Duodenal mucosa (tissue), 2 donors: Measurements from ENCODE around the gene COPG2.
A peak's percentile ranks its signal among the peaks of the same experiment; 100 is the strongest.
"Not testable (repeated sequence)": the region's sequence is repeated elsewhere in the genome, so short reads cannot be mapped to it uniquely, and the experiment has no call there.

Experiments
- H3K27ac ChIP-seq: one replicate; pipeline ENCODE4 v1.7.0; 2013; ENCODE audit warnings: low read depth, low read length
- H3K27me3 ChIP-seq, 2 donors: one replicate each; pipeline ENCODE4 v1.7.0; 2013; ENCODE audit warnings: low read length in 2 of 2, control low read depth in 1 of 2; ENCODE audit not compliant: insufficient read depth in 2 of 2, control insufficient read depth in 1 of 2
- H3K36me3 ChIP-seq, 2 donors: one replicate each; pipeline ENCODE4 v1.7.0; 2013; ENCODE audit warnings: low read length in 2 of 2, control low read depth in 1 of 2; ENCODE audit not compliant: insufficient read depth in 2 of 2, control insufficient read depth in 1 of 2
- H3K4me1 ChIP-seq, 2 donors: one replicate each; pipeline ENCODE4 v1.7.0; 2013; ENCODE audit warnings: low read length in 2 of 2, control low read depth in 1 of 2; ENCODE audit not compliant: insufficient read depth in 2 of 2, control insufficient read depth in 1 of 2
- H3K4me3 ChIP-seq, 2 donors: one replicate each; pipeline ENCODE4 v1.7.0; 2013; ENCODE audit warnings: low read length in 2 of 2, low read depth in 1 of 2
- H3K9ac ChIP-seq, 2 donors: one replicate each; pipeline ENCODE4 v1.7.0; 2013; ENCODE audit warnings: low read length in 2 of 2, low read depth in 1 of 2
- H3K9me3 ChIP-seq, 2 donors: one replicate each; pipeline ENCODE4 v1.7.0; 2013; ENCODE audit warnings: low read length in 2 of 2, control low read depth in 1 of 2; ENCODE audit not compliant: control insufficient read depth in 1 of 2

COPG2 gene

GRCh38 chr7:130695840-130696239 is 27.3 kb upstream of the COPG2 start:
- H3K27me3 ChIP-seq: no peaks in the 10 kb centered on the region
- no peak overlapping the region for H3K9ac ChIP-seq
- H3K4me1 ChIP-seq: no peaks in the 10 kb centered on the region
- H3K4me3 ChIP-seq: no peak overlapping the region
- H3K9me3 ChIP-seq: no peaks in the 10 kb centered on the region
- no peak overlapping the region for H3K27ac ChIP-seq
- H3K36me3 ChIP-seq: no peaks in the 10 kb centered on the region

DNA sequence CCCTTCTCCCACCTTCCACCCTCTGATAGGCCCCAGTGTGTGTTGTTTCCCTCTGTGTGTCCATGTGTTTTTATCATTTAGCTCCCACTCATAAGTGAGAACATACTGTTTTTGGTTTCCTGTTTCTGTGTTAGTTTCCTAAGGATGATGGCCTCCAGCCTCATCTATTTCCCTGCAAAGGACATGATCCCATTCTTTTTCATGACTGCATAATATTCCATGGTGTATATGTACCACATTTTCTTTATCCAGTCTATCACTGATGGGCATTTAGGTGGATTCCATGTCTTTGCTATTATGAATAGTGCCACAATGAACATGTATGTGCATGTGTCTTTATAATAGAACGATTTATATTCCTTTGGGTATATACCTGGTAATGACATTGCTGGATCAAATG is 23.8 kb upstream of the COPG2 start:
- not testable (repeated sequence) for H3K9ac ChIP-seq, H3K9me3 ChIP-seq, H3K27me3 ChIP-seq, H3K36me3 ChIP-seq, H3K27ac ChIP-seq, H3K4me1 ChIP-seq, H3K4me3 ChIP-seq

DNA sequence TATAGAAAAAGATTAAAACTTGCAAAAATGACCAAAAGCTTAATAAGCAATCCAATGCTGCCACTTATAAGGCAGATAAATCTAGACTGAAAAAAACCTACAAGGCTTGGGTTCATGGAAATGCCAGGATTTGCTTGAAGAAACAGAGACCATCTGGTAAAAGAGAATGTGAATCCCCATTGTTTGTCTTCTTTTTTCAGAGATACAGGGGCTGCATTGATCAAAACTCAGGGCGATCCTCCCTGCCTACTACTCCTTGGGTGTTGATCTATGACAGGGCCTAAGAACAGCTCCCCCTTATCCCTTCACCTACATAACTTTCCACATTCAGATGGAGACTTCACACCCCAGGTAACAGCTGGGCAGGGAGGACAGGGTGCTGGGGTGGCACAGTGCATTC is 21.1 kb upstream of the COPG2 start:
- H3K27me3 ChIP-seq: no peaks in the 10 kb centered on the region
- no peak overlapping the region for H3K4me3 ChIP-seq
- H3K9ac ChIP-seq: no peak overlapping the region
- H3K4me1 ChIP-seq: no peaks in the 10 kb centered on the region
- no peak overlapping the region for H3K27ac ChIP-seq
- H3K9me3 ChIP-seq: no peaks in the 10 kb centered on the region
- H3K36me3 ChIP-seq: no peaks in the 10 kb centered on the region

DNA sequence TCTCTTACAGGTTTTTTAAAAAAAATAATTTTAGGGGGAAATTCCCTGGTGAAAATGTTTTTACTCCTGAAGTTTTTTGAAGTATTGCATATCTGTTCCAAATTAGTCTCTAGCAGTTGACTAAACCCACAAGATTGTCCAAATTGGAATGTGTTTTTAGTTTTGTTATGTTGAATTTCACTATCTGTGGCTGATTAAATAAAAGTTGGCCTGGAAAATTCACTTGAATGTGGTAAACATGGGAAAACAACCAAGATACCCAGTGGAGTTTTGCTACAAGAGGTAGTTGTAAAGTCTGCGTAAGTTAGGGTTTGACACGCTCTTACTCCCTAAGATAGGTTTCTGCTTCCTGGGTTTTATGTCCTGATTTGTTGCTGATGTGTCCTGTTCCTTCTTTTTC is 14.5 kb upstream of the COPG2 start:
- Histone ChIP-seq H3K27ac (no peak overlapping the region), H3K9me3 (no peaks in the 10 kb centered on the region), H3K4me1 (no peaks in the 10 kb centered on the region), H3K27me3 (no peaks in the 10 kb centered on the region), H3K36me3 (no peaks in the 10 kb centered on the region), H3K4me3 (no peak overlapping the region), H3K9ac (no peak overlapping the region)

DNA sequence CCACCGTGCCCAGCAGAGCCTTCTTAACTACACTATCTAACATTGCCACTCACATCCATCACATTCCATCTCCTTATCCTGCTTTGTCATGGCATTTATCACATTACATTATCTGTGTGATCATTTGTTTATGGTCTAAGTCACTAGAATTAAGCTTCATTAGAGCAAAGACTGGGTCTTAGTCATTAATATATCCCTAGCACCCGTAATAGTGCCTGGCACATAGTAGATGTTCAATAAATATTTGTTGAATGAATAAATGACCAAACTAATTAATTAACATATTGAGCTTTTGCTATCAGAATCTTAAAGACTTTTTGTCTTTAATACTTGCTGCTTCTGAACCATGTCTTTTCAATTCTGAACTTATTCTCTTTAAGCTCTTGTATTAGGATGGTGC is 5.9 kb upstream of the COPG2 start:
- no peaks in the 10 kb centered on the region for H3K36me3 ChIP-seq
- no peak overlapping the region for H3K27ac ChIP-seq
- no peaks in the 10 kb centered on the region for H3K4me1 ChIP-seq
- no peaks in the 10 kb centered on the region for H3K9me3 ChIP-seq
- H3K9ac ChIP-seq: no peak overlapping the region
- peaks cover 0 to 3% of the 10 kb centered on the region in 2 donors for H3K27me3 ChIP-seq
- no peak overlapping the region for H3K4me3 ChIP-seq

GRCh38 chr7:130673066-130673465 is 4.5 kb upstream of the COPG2 start:
- Histone ChIP-seq H3K36me3 (no peaks in the 10 kb centered on the region), H3K4me3 (no peak overlapping the region), H3K9me3 (no peaks in the 10 kb centered on the region), H3K9ac (no peak overlapping the region), H3K27me3 (peaks cover 0 to 3% of the 10 kb centered on the region in 2 donors), H3K4me1 (peaks cover 0 to 4% of the 10 kb centered on the region in 2 donors), H3K27ac (no peak overlapping the region)

DNA sequence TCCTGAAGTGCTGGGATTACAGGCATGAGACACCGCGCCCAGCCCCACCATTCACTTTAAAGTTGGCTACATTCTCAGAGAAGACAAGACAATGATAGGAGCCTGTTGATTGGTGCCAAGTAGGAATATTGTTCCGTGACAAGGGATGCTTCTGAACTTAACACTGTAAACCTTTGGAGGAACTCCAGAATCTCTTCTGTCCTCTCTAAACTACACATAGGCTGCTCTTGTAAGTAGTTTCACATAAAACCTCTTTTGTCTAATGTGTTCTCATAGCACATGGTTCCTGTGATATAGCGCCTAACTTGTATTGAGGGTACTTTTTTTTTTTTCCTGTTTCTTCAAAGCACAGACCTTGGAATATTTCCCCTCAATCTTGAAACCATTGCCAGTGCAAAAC is 3.6 kb upstream of the COPG2 start:
- Histone ChIP-seq H3K4me3 (no peak overlapping the region), H3K27ac (no peak overlapping the region), H3K9me3 (no peaks in the 10 kb centered on the region), H3K36me3 (no peaks in the 10 kb centered on the region), H3K27me3 (peaks cover 0 to 3% of the 10 kb centered on the region in 2 donors), H3K4me1 (peaks cover 0 to 4% of the 10 kb centered on the region in 2 donors), H3K9ac (no peak overlapping the region)

GRCh38 chr7:130669085-130669700 is 645 bp upstream of the COPG2 start:
- H3K27ac ChIP-seq: no peak overlapping the region
- peaks cover 0 to 4% of the 10 kb centered on the region in 2 donors for H3K4me1 ChIP-seq
- H3K9ac ChIP-seq: peak overlapping the region; percentile 59 to 71
- no peaks in the 10 kb centered on the region for H3K9me3 ChIP-seq
- H3K27me3 ChIP-seq: peaks cover 0 to 3% of the 10 kb centered on the region in 2 donors
- H3K4me3 ChIP-seq: peak overlapping the region; percentile 70 to 86
- no peaks in the 10 kb centered on the region for H3K36me3 ChIP-seq

- peak overlapping the region; percentile 85 to 86 for H3K4me3 ChIP-seq
- H3K27me3 ChIP-seq: peaks cover 0 to 3% of the 10 kb centered on the region in 2 donors
- peak overlapping the region; percentile 9 to 55 for H3K9ac ChIP-seq
- no peak overlapping the region for H3K27ac ChIP-seq
- H3K9me3 ChIP-seq: no peaks in the 10 kb centered on the region
- peaks cover 0 to 4% of the 10 kb centered on the region in 2 donors for H3K4me1 ChIP-seq
- H3K36me3 ChIP-seq: no peaks in the 10 kb centered on the region
Measured at GRCh38 chr7:130667593-130668257, 823 bp downstream of the COPG2 start.

DNA sequence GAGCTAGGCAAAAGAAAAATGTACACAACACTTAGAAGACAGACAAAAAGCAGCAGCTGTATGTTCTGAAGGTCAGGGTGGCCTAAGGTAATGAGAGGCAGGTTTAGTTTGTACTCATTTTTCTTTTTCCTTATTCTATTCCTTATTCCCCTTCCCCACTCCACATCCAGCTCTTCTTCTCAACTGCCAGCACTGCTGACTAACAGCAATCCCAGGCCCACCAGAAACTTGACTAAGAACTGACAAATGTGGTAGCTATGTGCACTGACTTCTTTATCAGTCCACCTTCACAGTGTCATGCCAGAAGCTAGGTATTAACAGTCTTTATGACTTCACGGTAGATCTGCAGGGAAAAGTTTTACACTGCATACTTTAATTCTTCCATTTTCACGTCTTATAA is 6.1 kb downstream of the COPG2 start:
- Histone ChIP-seq H3K4me3 (no peak overlapping the region), H3K27ac (no peak overlapping the region), H3K4me1 (no peaks in the 10 kb centered on the region), H3K9ac (no peak overlapping the region), H3K9me3 (no peaks in the 10 kb centered on the region), H3K36me3 (peaks cover 9 to 15% of the 10 kb centered on the region in 2 donors), H3K27me3 (no peaks in the 10 kb centered on the region)
